Keratinocyte (primary cell): ENCODE measurements around the gene EPHB2. TPM values are rescaled to one million over a fixed set of nuclear protein-coding genes. Genes with fewer than 3 reads are reported as not detected.
A peak's percentile ranks its signal among the peaks of the same experiment; 100 is the strongest.

Source experiments
- DNase-seq: peaks from one replicate; pipeline ENCODE4 v3.0.0-alpha.2; 2011; ENCODE audit warnings: low read depth, missing footprints, low spot score
- FAIRE-seq: peaks from 2 replicates; lab custom pipeline; 2011; peaks lifted over from hg19 to GRCh38; lab: Jason Lieb, UNC
- H2AFZ ChIP-seq: 2 replicates; pipeline ENCODE4 v1.6.0; 2012; ENCODE audit warnings: low read length, control low read depth, inconsistent platforms; ENCODE audit not compliant: control insufficient read depth
- H3K27ac ChIP-seq: 2 replicates; pipeline ENCODE4 v1.5.1; 2011; ENCODE audit warnings: low read length; ENCODE audit not compliant: control insufficient read depth, insufficient read depth
- H3K27me3 ChIP-seq: 3 replicates; pipeline ENCODE4 v1.6.0; 2011; ENCODE audit warnings: low read length; ENCODE audit not compliant: control insufficient read depth, insufficient read depth; ENCODE audit errors: extremely low read depth
- H3K36me3 ChIP-seq, 2 experiments: 2 replicates in 1 of 2; 3 replicates in 1 of 2; pipeline ENCODE4 v1.5.1; 2011; ENCODE audit warnings: low read length in 2 of 2, mild to moderate bottlenecking in 1 of 2; ENCODE audit not compliant: control insufficient read depth in 2 of 2, insufficient read depth in 2 of 2; ENCODE audit errors: extremely low read depth in 1 of 2
- H3K4me1 ChIP-seq: 3 replicates; pipeline ENCODE4 v1.5.1; 2011; ENCODE audit warnings: low read length; ENCODE audit not compliant: control insufficient read depth, insufficient read depth; ENCODE audit errors: extremely low read depth
- H3K4me2 ChIP-seq: 3 replicates; pipeline ENCODE4 v1.6.0; 2011; ENCODE audit warnings: low read depth, low read length; ENCODE audit not compliant: control insufficient read depth, insufficient read depth; ENCODE audit errors: extremely low read depth
- H3K4me3 ChIP-seq, 3 experiments: fragments of 200-600 bp in 1 of 3; sonication (generic) in 1 of 3; 2 replicates in 2 of 3; 3 replicates in 1 of 3; pipeline ENCODE4 v1.5.1; 2011 to 2016; ENCODE audit warnings: low read length in 3 of 3, mild to moderate bottlenecking in 3 of 3, control low read depth in 2 of 3, inconsistent platforms in 1 of 3, low read depth in 1 of 3, mixed read lengths in 1 of 3, mixed run types in 1 of 3, moderate library complexity in 1 of 3; ENCODE audit not compliant: control insufficient read depth in 2 of 3, insufficient read depth in 2 of 3; ENCODE audit errors: extremely low read depth in 1 of 3
- H3K79me2 ChIP-seq: 2 replicates; pipeline ENCODE4 v1.6.0; 2012; ENCODE audit warnings: low read length; ENCODE audit not compliant: control insufficient read depth, insufficient read depth
- H3K9ac ChIP-seq: 3 replicates; pipeline ENCODE4 v1.6.0; 2011; ENCODE audit warnings: low read length; ENCODE audit not compliant: control insufficient read depth, insufficient read depth; ENCODE audit errors: extremely low read depth
- H3K9me1 ChIP-seq: 3 replicates; pipeline ENCODE4 v1.6.0; 2011; ENCODE audit warnings: low read length; ENCODE audit not compliant: control insufficient read depth, insufficient read depth; ENCODE audit errors: extremely low read depth
- H3K9me3 ChIP-seq: 2 replicates; pipeline ENCODE4 v1.5.1; 2012; ENCODE audit warnings: low read depth, low read length; ENCODE audit not compliant: control insufficient read depth
- H4K20me1 ChIP-seq: 3 replicates; pipeline ENCODE4 v1.6.0; 2011; ENCODE audit warnings: low read length; ENCODE audit not compliant: control insufficient read depth, insufficient read depth; ENCODE audit errors: extremely low read depth
- EZH2 ChIP-seq: IDR thresholded peaks from one replicate; pipeline ENCODE4 v1.6.1; 2012; ENCODE audit warnings: inconsistent platforms, mild to moderate bottlenecking, low read length, moderate library complexity
- dilution Hi-C: fragments of 300-500 bp; cut with MboI; formaldehyde crosslinking; loops from one replicate; pipeline ENCODE4 v1.7.0; 2020; ENCODE audit warnings: low sequenced_read_pairs; ENCODE audit not compliant: extremely low pct_ligation_motif_present
- polyA plus RNA-seq, 5 experiments: library from polyadenylated mRNA; depleted of rRNA in 3 of 5; stranded (reverse) in 3 of 5; stranded (forward) in 1 of 5; unstranded in 1 of 5; fragments of >200 nt; gene quantifications; 1 replicate in 1 of 5; 2 replicates in 3 of 5; 3 replicates in 1 of 5; pipeline versions ENCODE4 v1.2.1 to v1.2.3, GENCODE V29; 2011 to 2012; ENCODE audit warnings: missing spikeins in 2 of 5, low read depth in 1 of 5, low replicate concordance in 1 of 5
- TF ChIP-seq, protein P1 (sequence below), 3 experiments: IDR thresholded peaks in 1 of 3; conservative IDR thresholded peaks in 1 of 3; optimal IDR thresholded peaks in 1 of 3; 2 replicates in 2 of 3; 3 replicates in 1 of 3; pipeline versions ENCODE3 to v1.5.1; 2011; ENCODE audit warnings: low read length in 3 of 3, mild to moderate bottlenecking in 3 of 3, moderate library complexity in 2 of 3, control low read depth in 1 of 3, inconsistent platforms in 1 of 3; ENCODE audit not compliant: insufficient read depth in 2 of 3; ENCODE audit errors: extremely low read depth in 1 of 3

Gene EPHB2
- polyA plus RNA-seq, 1 donor (not counting 4 experiments of a cell fraction or from before 2014, with no cell fraction given) = 0.10 TPM

GRCh38 chr1:22952694-22953056 lies 242.0 kb downstream of the EPHB2 start:
- no peaks in the 10 kb centered on the region for H3K9me1 ChIP-seq
- no peaks in the 10 kb centered on the region for H3K4me1 ChIP-seq
- no peaks in the 10 kb centered on the region for H4K20me1 ChIP-seq
- H3K4me2 ChIP-seq = no peak overlapping the region
- H3K9ac ChIP-seq = no peak overlapping the region
- dilution Hi-C loops = no loop called here
- DNase-seq = no peak
- no peak for FAIRE-seq
- H3K36me3 ChIP-seq = no peaks in the 10 kb centered on the region
- H3K27me3 ChIP-seq = peaks cover 33% of the 10 kb centered on the region
- no peaks in the 10 kb centered on the region for H3K79me2 ChIP-seq
- no peak overlapping the region for H3K4me3 ChIP-seq
- H3K27ac ChIP-seq = no peak overlapping the region
- TF ChIP-seq EZH2 = no peak
- TF ChIP-seq, protein P1, sequence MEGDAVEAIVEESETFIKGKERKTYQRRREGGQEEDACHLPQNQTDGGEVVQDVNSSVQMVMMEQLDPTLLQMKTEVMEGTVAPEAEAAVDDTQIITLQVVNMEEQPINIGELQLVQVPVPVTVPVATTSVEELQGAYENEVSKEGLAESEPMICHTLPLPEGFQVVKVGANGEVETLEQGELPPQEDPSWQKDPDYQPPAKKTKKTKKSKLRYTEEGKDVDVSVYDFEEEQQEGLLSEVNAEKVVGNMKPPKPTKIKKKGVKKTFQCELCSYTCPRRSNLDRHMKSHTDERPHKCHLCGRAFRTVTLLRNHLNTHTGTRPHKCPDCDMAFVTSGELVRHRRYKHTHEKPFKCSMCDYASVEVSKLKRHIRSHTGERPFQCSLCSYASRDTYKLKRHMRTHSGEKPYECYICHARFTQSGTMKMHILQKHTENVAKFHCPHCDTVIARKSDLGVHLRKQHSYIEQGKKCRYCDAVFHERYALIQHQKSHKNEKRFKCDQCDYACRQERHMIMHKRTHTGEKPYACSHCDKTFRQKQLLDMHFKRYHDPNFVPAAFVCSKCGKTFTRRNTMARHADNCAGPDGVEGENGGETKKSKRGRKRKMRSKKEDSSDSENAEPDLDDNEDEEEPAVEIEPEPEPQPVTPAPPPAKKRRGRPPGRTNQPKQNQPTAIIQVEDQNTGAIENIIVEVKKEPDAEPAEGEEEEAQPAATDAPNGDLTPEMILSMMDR (optimal IDR thresholded peaks at IDR 0.05 in 1 of 3, IDR thresholded peaks at IDR 0.05 in 1 of 3, conservative IDR thresholded peaks at IDR 0.05 in 1 of 3; ENCODE audit: extremely low read depth in 1 of 3, insufficient read depth in 2 of 3, low read length in 3 of 3) = no peak
- no peaks in the 10 kb centered on the region for H3K9me3 ChIP-seq
- no peak overlapping the region for H2AFZ ChIP-seq

- no peaks in the 10 kb centered on the region for H3K9me1 ChIP-seq
- no peak overlapping the region for H3K9ac ChIP-seq
- no peaks in the 10 kb centered on the region for H3K36me3 ChIP-seq
- H3K9me3 ChIP-seq = no peaks in the 10 kb centered on the region
- H3K4me2 ChIP-seq = no peak overlapping the region
- no peaks in the 10 kb centered on the region for H3K79me2 ChIP-seq
- no peak for FAIRE-seq
- no peak for DNase-seq
- no peak overlapping the region for H3K27ac ChIP-seq
- peaks cover 33% of the 10 kb centered on the region for H3K27me3 ChIP-seq
- H2AFZ ChIP-seq = no peak overlapping the region
- dilution Hi-C loops = no loop called here
- no peaks in the 10 kb centered on the region for H4K20me1 ChIP-seq
- peak; percentile 77 for TF ChIP-seq EZH2
- TF ChIP-seq, protein P1 (optimal IDR thresholded peaks at IDR 0.05 in 1 of 3, IDR thresholded peaks at IDR 0.05 in 1 of 3, conservative IDR thresholded peaks at IDR 0.05 in 1 of 3; ENCODE audit: extremely low read depth in 1 of 3, insufficient read depth in 2 of 3, low read length in 3 of 3) = no peak
- no peaks in the 10 kb centered on the region for H3K4me1 ChIP-seq
- no peak overlapping the region for H3K4me3 ChIP-seq
These were observed 242.6 kb downstream of the EPHB2 start for GRCh38 chr1:22953057-22953739.
